H1 (cell line): ENCODE measurements around the gene IGF2BP3. TPM values are rescaled to one million over a fixed set of nuclear protein-coding genes. Genes with fewer than 3 reads are reported as not detected.

Experiments used
- FOSL1 ChIP-seq: IDR thresholded peaks from 2 replicates; pipeline ENCODE4 v1.6.1; 2011; ENCODE audit warnings: mild to moderate bottlenecking, low read depth, low read length, moderate library complexity; ENCODE audit not compliant: insufficient read depth
- RFX5 ChIP-seq: IDR thresholded peaks from 2 replicates; pipeline ENCODE4 v1.6.1; 2011; ENCODE audit warnings: low read depth, low read length, improper control_type of control experiment, borderline replicate concordance
- SIN3A ChIP-seq, 2 experiments: IDR thresholded peaks in 1 of 2; conservative IDR thresholded peaks in 1 of 2; 2 replicates each; pipeline ENCODE4 v1.6.1; 2011 to 2012; ENCODE audit warnings: low read length in 2 of 2, improper control_type of control experiment in 1 of 2, low read depth in 1 of 2, mild to moderate bottlenecking in 1 of 2
- polyA plus RNA-seq, 7 experiments: library from polyadenylated mRNA; depleted of rRNA in 3 of 7; stranded (reverse) in 5 of 7; unstranded in 2 of 7; fragments of >200 nt in 5 of 7; fragments of 200-250 nt in 2 of 7; gene quantifications; 1 replicate in 5 of 7; 2 replicates in 1 of 7; 4 replicates in 1 of 7; pipeline versions ENCODE4 v1.2.1 to v1.2.3, GENCODE V29; 2011 to 2013; ENCODE audit warnings: missing spikeins in 2 of 7, mixed read lengths in 2 of 7
- total RNA-seq: library from RNA; stranded (reverse); fragmentation: NEBNext Ultra II Directional; extraction: Animal tissue kit (Norgen Biotek cat#: 25700); gene quantifications from 2 replicates; pipeline ENCODE4 v1.2.1, GENCODE V29; 2021

Gene IGF2BP3
- total and polyA plus RNA-seq, 2 of the 8 experiments (the other 6 are each of a cell fraction or from before 2014, with no cell fraction given), result 66.3 to 193 TPM

DNA sequence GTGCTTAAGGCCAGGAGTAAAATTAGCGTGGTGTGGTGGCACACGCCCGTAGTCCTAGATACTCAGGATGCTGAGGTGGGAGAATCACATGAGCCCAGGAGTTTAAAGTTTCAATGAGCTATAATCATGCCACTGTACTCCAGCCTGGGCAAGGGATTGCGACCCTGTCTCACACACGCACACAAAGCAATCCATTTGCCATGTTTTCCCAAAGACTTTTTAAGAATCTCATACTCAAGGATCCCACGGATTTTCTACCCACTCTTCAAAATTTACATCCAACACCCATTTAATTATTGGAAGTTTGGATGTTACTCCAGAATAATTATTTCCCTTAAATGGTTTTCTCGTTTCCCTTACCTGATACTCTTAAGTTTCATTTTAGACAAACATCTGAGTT lies 47.9 kb downstream of the IGF2BP3 start (continued):
- TF ChIP-seq SIN3A (conservative IDR thresholded peaks at IDR 0.05 in 1 of 2, IDR thresholded peaks at IDR 0.05 in 1 of 2; ENCODE audit: low read depth in 1 of 2, low read length in 2 of 2) (no peak), FOSL1 (no peak), RFX5 (no peak)
